HG02852 (cell line): ENCODE data around the gene SV2C.

Source experiments
- ATAC-seq: cut with Tn5 transposase; IDR thresholded peaks from one replicate; pipeline ENCODE4 v1.9.1; 2021; ENCODE audit warnings: mild to moderate bottlenecking, moderate library complexity; ENCODE audit not compliant: unreplicated experiment

The SV2C gene

GRCh38 chr5:76245590-76245989 is 162.4 kb downstream of the SV2C start:
- ATAC-seq = no peak

- ATAC-seq = no peak
These were observed 166.4 kb downstream of the SV2C start for GRCh38 chr5:76249621-76250020.

GRCh38 chr5:76250463-76250862 is 167.3 kb downstream of the SV2C start:
- no peak for ATAC-seq

GRCh38 chr5:76251656-76252055 is 168.5 kb downstream of the SV2C start:
- ATAC-seq = no peak

- ATAC-seq = no peak
These were observed 169.3 kb downstream of the SV2C start for GRCh38 chr5:76252437-76252836.

GRCh38 chr5:76256116-76256889 is 173.1 kb downstream of the SV2C start:
- ATAC-seq = no peak

GRCh38 chr5:76257225-76257833 is 174.1 kb downstream of the SV2C start:
- ATAC-seq = no peak

GRCh38 chr5:76257897-76258296 is 174.7 kb downstream of the SV2C start:
- no peak for ATAC-seq

GRCh38 chr5:76264681-76265080 is 181.5 kb downstream of the SV2C start:
- no peak for ATAC-seq

GRCh38 chr5:76269259-76269931 is 186.2 kb downstream of the SV2C start:
- no peak for ATAC-seq

GRCh38 chr5:76269932-76270610 is 186.9 kb downstream of the SV2C start:
- peak; percentile 60 for ATAC-seq

- no peak for ATAC-seq
These were observed 188.7 kb downstream of the SV2C start for GRCh38 chr5:76271836-76272235.

GRCh38 chr5:76273206-76273885 is 190.2 kb downstream of the SV2C start:
- ATAC-seq = no peak

GRCh38 chr5:76274571-76274970 is 191.4 kb downstream of the SV2C start:
- no peak for ATAC-seq

- no peak for ATAC-seq
These were observed 194.6 kb downstream of the SV2C start for GRCh38 chr5:76277736-76278135.

GRCh38 chr5:76278261-76278789 is 195.1 kb downstream of the SV2C start:
- ATAC-seq = no peak

GRCh38 chr5:76280494-76280893 is 197.3 kb downstream of the SV2C start:
- ATAC-seq = no peak

GRCh38 chr5:76283670-76284069 is 200.5 kb downstream of the SV2C start:
- no peak for ATAC-seq

- no peak for ATAC-seq
These were observed 206.5 kb downstream of the SV2C start for GRCh38 chr5:76289692-76290091.

- no peak for ATAC-seq
These were observed 207.2 kb downstream of the SV2C start for GRCh38 chr5:76290321-76290757.
